Epithelial cell of esophagus (primary cell): ENCODE measurements around the gene KHSRP.
"Not testable (repeated sequence)": the region's sequence is repeated elsewhere in the genome, so short reads cannot be mapped to it uniquely, and the experiment has no call there.

Experiments
- DNase-seq: peaks from one replicate; pipeline ENCODE4 v3.0.0; 2010; ENCODE audit warnings: low read depth
- H3K4me3 ChIP-seq: 2 replicates; pipeline ENCODE4 v1.5.1; 2011; ENCODE audit warnings: mild to moderate bottlenecking, low read length, control low read depth
- TF ChIP-seq, protein P1 (sequence below): IDR thresholded peaks from 2 replicates; pipeline ENCODE4 v1.5.1; 2011; ENCODE audit warnings: low read depth, mild to moderate bottlenecking, low read length, control low read depth, inconsistent platforms; ENCODE audit not compliant: insufficient read depth; ENCODE audit errors: missing control alignments

Gene KHSRP

DNA sequence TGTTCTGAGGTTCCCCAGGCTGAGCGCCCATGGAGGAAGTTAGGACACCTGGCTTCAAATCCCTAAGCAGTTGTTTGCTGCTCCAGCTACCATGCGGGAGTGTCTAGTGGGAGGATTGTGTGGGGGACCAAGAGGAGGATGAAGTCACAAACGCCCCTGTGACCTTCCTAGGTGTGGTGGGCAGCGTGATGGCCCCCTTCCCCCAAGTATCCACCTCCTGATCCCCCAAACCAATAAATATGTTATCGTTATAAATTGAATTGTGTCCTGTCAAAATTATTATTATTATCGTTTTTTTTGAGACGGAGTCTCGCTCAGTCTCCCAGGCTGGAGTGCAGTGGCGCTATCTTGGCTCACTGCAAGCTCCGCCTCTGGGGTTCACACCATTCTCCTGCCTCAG is 9.1 kb upstream of the KHSRP start, which contains the start of gene SLC25A41:
Gene SLC25A41, minus strand, starts transcription at position 101 of the 400 bp plus-strand sequence. Its CDS starts 70 bp downstream, at position 31.
- TF ChIP-seq, protein P1, sequence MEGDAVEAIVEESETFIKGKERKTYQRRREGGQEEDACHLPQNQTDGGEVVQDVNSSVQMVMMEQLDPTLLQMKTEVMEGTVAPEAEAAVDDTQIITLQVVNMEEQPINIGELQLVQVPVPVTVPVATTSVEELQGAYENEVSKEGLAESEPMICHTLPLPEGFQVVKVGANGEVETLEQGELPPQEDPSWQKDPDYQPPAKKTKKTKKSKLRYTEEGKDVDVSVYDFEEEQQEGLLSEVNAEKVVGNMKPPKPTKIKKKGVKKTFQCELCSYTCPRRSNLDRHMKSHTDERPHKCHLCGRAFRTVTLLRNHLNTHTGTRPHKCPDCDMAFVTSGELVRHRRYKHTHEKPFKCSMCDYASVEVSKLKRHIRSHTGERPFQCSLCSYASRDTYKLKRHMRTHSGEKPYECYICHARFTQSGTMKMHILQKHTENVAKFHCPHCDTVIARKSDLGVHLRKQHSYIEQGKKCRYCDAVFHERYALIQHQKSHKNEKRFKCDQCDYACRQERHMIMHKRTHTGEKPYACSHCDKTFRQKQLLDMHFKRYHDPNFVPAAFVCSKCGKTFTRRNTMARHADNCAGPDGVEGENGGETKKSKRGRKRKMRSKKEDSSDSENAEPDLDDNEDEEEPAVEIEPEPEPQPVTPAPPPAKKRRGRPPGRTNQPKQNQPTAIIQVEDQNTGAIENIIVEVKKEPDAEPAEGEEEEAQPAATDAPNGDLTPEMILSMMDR = no peak
- no peak for DNase-seq
- H3K4me3 ChIP-seq = no peak within 1 kb of the TSS

DNA sequence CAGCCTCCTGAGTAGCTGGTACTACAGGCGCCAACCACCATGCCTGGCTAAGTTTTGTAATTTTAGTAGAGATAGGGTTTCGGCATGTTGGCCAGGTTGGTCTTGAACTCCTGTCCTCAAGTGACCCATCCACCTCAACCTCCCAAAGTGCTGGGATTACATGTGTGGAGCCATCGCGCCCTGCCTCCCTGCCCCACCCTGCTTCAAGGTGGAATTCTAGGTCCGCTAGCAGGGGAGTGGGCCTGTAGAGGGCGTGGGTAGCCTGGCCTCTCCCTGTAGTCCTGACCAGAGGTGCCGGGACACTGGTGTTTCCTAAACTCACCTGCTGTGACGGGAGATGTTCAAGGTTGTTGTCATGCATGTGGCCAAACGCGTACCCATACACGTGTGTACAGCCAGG is 8.6 kb upstream of the KHSRP start:
- H3K4me3 ChIP-seq = no peak overlapping the region

DNA sequence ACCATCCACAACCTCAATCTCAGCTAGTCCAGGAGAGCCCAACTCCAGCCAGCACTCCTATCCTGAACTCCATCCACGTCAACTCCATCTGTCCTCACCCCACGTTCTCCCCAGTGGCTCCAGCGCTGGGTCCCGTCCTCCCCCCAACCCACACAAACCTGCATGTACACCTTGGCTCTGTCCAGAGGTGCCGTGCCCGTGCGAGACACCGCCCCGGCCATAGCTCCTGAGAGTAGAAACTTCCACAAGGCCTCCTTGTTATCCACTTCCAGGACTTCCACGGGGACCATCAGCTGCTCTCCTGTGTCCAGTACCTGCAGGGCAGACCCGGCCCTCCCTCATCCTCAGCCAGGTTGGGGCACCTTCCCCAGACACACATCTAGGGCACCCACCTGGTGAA is 7.3 kb upstream of the KHSRP start:
- no peak overlapping the region for H3K4me3 ChIP-seq
- TF ChIP-seq, protein P1 = no peak
- DNase-seq = no peak

More for the DNA sequence above, 8.6 kb upstream of the KHSRP start:
- DNase-seq = no peak
- TF ChIP-seq, protein P1 = no peak

DNA sequence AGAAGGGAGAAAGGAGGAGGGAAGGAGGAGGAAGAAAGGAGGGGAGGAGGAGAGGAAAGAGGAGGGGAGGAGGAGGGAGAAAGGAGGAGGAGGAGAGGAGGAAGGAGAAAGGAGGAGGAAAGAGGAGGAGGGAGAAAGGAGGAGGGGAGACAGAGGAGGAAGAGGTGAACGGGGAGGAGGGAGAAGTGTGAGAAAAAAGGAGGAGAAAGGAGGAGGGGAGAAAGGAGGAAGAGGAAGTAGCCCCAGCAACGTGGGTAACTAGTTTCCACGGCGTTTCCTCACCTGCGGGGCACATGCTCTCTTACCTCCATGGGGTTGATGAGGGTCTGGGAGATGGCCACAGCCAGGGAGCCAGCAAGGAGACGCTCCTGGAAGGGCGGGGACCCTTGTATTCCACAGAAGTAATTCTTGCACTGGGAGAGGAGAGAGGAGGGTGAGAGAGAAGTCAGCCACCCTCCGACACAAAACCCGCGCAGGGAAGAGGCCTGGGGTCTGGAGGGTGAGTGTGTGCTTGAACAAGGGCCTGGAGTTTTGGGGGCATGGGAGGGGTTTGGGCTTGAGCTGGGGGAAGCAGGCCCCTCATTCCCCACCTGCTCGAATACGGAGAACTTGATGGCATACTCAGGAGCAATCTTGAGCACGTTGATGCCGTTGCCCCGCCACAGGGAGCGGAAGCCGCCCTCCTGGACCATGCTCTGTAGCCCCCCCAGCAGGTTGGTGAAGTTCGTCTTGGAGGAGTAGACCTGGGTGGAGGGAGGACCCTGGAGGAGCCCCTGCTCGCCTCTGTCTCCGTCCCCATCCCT is 5.0 kb upstream of the KHSRP start:
- TF ChIP-seq, protein P1 = no peak
- H3K4me3 ChIP-seq = no peak overlapping the region
- DNase-seq = no peak

DNA sequence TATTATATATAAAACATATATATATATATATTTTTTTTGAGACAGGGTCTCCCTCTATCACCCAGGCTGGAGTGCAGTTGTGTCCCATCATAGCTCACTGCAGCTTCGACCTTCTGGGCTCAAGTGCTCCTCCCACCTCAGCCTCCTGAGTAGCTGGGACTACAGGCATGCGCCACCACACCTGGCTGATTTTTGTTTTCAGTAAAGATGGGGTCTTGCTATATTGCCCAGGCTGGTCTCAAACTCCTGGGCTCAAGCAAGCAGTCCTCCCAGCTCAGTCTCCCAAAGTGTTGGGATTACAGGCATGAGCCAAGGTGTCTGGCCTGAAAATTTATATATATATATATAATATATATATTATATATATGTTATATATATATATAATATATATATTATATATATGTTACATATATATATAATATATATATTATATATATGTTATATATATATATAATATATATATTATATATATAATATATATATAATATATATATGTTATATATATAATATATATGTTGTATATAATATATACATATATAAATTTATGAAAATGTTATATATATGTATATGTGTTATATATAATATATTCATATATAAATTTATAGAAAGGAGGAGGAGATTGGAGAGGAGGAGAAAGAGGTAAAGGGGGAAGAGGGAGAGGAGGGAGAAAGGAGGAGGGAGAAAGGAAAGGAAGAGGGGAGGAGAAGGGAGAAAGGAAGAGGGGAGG is 4.2 kb upstream of the KHSRP start:
- not testable (repeated sequence) for H3K4me3 ChIP-seq, DNase-seq

DNA sequence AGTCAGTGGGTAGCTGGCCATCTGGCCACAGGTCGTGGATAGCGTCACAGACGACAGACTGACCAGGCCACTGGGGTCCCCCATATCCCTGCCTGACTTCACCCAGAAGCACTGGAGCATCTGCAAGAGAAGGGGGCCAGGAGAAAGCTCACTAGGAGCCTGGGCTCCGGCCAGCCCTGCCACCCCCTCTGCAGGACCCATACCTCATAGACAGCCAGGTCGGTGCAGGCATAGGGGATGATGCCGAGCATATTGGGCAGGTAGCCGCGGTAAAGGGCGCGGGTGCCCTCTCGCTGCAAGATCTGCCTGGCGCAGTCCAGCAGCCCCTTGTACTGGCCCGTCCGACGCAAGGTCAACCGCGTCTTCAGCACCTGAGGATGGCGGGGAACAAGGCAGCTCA is 2.5 kb upstream of the KHSRP start:
- H3K4me3 ChIP-seq = no peak overlapping the region
- TF ChIP-seq, protein P1 = no peak
- no peak for DNase-seq

DNA sequence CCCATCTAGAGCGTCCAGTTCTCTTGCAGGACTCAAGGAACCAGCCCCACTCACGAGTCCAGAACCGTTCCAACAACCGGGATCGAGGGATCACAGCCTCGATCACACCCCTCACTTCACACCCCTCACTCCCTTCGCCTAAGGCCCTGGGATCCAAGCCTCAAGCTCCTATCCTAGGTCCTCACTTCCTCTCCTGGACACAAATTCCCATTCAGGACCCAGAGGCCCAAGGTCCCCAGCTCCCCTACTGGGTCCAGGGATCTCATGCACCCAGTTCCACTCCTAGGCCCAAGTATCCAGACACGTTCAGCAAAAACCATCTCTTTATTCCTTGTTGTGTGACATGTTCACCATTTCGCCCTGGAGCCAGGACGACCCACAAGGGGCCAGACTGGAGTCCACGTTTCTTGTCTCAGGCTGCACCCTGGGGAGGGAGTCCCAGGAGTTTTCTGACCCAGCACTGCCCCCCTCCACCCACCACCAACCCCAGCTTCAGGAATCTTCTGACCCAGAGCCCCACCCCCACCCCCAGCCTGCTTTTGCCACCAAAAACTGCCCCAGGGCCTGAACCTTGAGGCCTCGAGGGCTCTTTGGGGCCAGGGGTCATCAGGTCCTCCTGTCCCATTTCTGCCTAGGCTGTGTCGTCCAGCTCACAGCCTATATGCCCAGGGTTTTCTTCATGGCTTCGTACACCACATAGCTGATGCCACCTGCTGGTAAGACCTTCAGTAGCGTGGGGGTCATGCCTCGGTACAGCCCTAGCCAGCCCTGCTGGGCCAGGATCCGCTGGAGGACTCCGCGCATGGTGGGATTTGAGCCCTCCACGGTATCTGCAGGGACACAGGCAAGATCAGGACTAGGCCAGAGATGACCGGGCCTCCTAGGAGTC is 1.4 kb upstream of the KHSRP start:
- H3K4me3 ChIP-seq = peak overlapping the region; percentile 17
- TF ChIP-seq, protein P1 = no peak
- no peak for DNase-seq
